Panc1 (cell line): ENCODE measurements around the gene NTRK2. TPM values are rescaled to one million over a fixed set of nuclear protein-coding genes. Genes with fewer than 3 reads are reported as not detected.

ENCODE experiments used
- ATAC-seq: fragments of 200-7000 bp; cut with Tn5 transposase; 2 replicates; pipeline ENCODE4 v1.9.1; 2020; ENCODE audit warnings: mild to moderate bottlenecking, moderate library complexity
- BruUV-seq: library from RNA; stranded (reverse); fragments of 400-500 nt; replicated peaks from 2 replicates; lab custom pipeline; 2021; lab: Mats Ljungman, UMichigan
- CTCF ChIA-PET: fragments of 300-600 bp; sonication (Branson Sonifier 250); formaldehyde crosslinking; loops from one replicate; lab custom pipeline; 2022; ENCODE audit warnings: antibody characterized with exemption; lab: Charles Lee
- POLR2A ChIA-PET: fragments of 300-600 bp; sonication (Branson Sonifier 250); formaldehyde crosslinking; loops from one replicate; lab custom pipeline; 2022; ENCODE audit warnings: antibody characterized with exemption; lab: Charles Lee
- DNase-seq: peaks from one replicate; pipeline ENCODE4 v3.0.0-alpha.2; 2010; ENCODE audit warnings: low read depth, low spot score
- H3K27ac ChIP-seq: 2 replicates; pipeline ENCODE4 v1.5.1; 2011; ENCODE audit warnings: mild to moderate bottlenecking, low read length, inconsistent platforms
- H3K27me3 ChIP-seq: fragments of 200-500 bp; sonication (Bioruptor generic); 2 replicates; pipeline ENCODE4 v1.6.0; 2014; ENCODE audit warnings: low read length, inconsistent platforms; ENCODE audit not compliant: control insufficient read depth, insufficient read depth
- H3K36me3 ChIP-seq: fragments of 200-500 bp; sonication (Bioruptor generic); 2 replicates; pipeline ENCODE4 v1.5.1; 2014; ENCODE audit warnings: inconsistent platforms, mild to moderate bottlenecking, low read length, moderate library complexity; ENCODE audit not compliant: control insufficient read depth, insufficient read depth
- H3K4me1 ChIP-seq: 2 replicates; pipeline ENCODE4 v1.5.1; 2011; ENCODE audit warnings: inconsistent platforms, mild to moderate bottlenecking, low read length, moderate library complexity; ENCODE audit not compliant: control insufficient read depth, insufficient read depth
- H3K4me3 ChIP-seq, 2 experiments: 2 replicates each; pipeline ENCODE4 v1.5.1; 2011 to 2012; ENCODE audit warnings: low read depth in 2 of 2, low read length in 2 of 2, mild to moderate bottlenecking in 2 of 2, inconsistent platforms in 1 of 2, moderate library complexity in 1 of 2
- H3K9me3 ChIP-seq: fragments of 200-500 bp; sonication (Bioruptor generic); 2 replicates; pipeline ENCODE4 v1.5.1; 2014; ENCODE audit warnings: low read depth, mild to moderate bottlenecking, inconsistent platforms, low read length, moderate library complexity; ENCODE audit not compliant: control insufficient read depth, insufficient read depth
- CTCF ChIP-seq: fragments of 450-650 bp; IDR thresholded peaks from 2 replicates; pipeline ENCODE4 v1.5.1; 2017; ENCODE audit warnings: mild to moderate bottlenecking
- POLR2AphosphoS5 ChIP-seq: IDR thresholded peaks from 2 replicates; pipeline ENCODE4 v1.6.1; 2012; ENCODE audit warnings: mild to moderate bottlenecking, low read depth, low read length, moderate library complexity
- REST ChIP-seq, 2 experiments: IDR thresholded peaks; 2 replicates each; pipeline ENCODE4 v1.6.1; 2011 to 2012; ENCODE audit warnings: low read depth in 2 of 2, control low read depth in 1 of 2, low read length in 1 of 2, mild to moderate bottlenecking in 1 of 2, moderate library complexity in 1 of 2; ENCODE audit not compliant: insufficient read depth in 1 of 2
- SIN3A ChIP-seq: IDR thresholded peaks from 2 replicates; pipeline ENCODE4 v1.6.1; 2012; ENCODE audit warnings: low read depth, mild to moderate bottlenecking, low read length, moderate library complexity, borderline replicate concordance; ENCODE audit not compliant: insufficient read depth
- TCF7L2 ChIP-seq: IDR thresholded peaks from 2 replicates; pipeline ENCODE4 v1.6.1; 2011; ENCODE audit warnings: mild to moderate bottlenecking, low read depth, low read length, inconsistent platforms
- in situ Hi-C: cut with HindIII; loops from 2 replicates; pipeline ENCODE4 v1.10.0; 2016; ENCODE audit warnings: low sequenced_read_pairs, low pct_unique_long_range_greater_than_20kb
- intact Hi-C: fragments of 100-400 bp; cut with micrococcal nuclease; formaldehyde crosslinking; loops from one replicate; pipeline ENCODE4 v1.10.0; 2022; ENCODE audit not compliant: unreplicated experiment
- total RNA-seq: library from RNA; stranded (reverse); gene quantifications from one replicate; pipeline ENCODE4 v1.2.1, GENCODE V29; 2021; ENCODE audit not compliant: unreplicated experiment

NTRK2 gene
- total RNA-seq, 1 experiment from 2014 or later: 0.23 TPM

GRCh38 chr9:84947412-84947972, 278.0 kb downstream of the NTRK2 start:
- no peaks in the 10 kb centered on the region for H3K36me3 ChIP-seq
- no peaks in the 10 kb centered on the region for H3K9me3 ChIP-seq
- BruUV-seq: no TSS peak
- intact Hi-C loops: no loop called here
- in situ Hi-C loops: no loop called here
- H3K27me3 ChIP-seq: no peaks in the 10 kb centered on the region
- TF ChIP-seq SIN3A (no peak), POLR2AphosphoS5 (no peak), TCF7L2 (no peak), REST (IDR thresholded peaks at IDR 0.05; ENCODE audit: insufficient read depth in 1 of 2, low read depth in 2 of 2, low read length in 1 of 2) (no peak), CTCF (no peak)
- DNase-seq (no peak), ATAC-seq (no peak)
- no peak overlapping the region for H3K27ac ChIP-seq
- H3K4me3 ChIP-seq: no peak overlapping the region
- H3K4me1 ChIP-seq: no peaks in the 10 kb centered on the region
- ChIA-PET CTCF (no interaction called here), POLR2A (no interaction called here)

GRCh38 chr9:84949258-84949657, 279.7 kb downstream of the NTRK2 start:
- CTCF ChIA-PET: no interaction called here
- ATAC-seq: no peak

GRCh38 chr9:84949971-84950370, 280.4 kb downstream of the NTRK2 start:
- no peak for TF ChIP-seq CTCF
- no peak for TF ChIP-seq TCF7L2
- no peak for TF ChIP-seq POLR2AphosphoS5
- no peak for TF ChIP-seq REST (IDR thresholded peaks at IDR 0.05; ENCODE audit: insufficient read depth in 1 of 2, low read depth in 2 of 2, low read length in 1 of 2)
- no peak for TF ChIP-seq SIN3A
- no peaks in the 10 kb centered on the region for H3K9me3 ChIP-seq
- no peaks in the 10 kb centered on the region for H3K36me3 ChIP-seq
- DNase-seq (no peak), ATAC-seq (no peak)
- no peak overlapping the region for H3K27ac ChIP-seq
- no peaks in the 10 kb centered on the region for H3K27me3 ChIP-seq
- no peaks in the 10 kb centered on the region for H3K4me1 ChIP-seq
- intact Hi-C loops (no loop called here), in situ Hi-C loops (no loop called here)
- BruUV-seq: no TSS peak
- H3K4me3 ChIP-seq: no peak overlapping the region
- POLR2A ChIA-PET: no interaction called here
- CTCF ChIA-PET: no interaction called here

More at GRCh38 chr9:84949258-84949657, 279.7 kb downstream of the NTRK2 start:
- no peak for DNase-seq
- in situ Hi-C loops: no loop called here
- H3K4me3 ChIP-seq: no peak overlapping the region
- no peak for TF ChIP-seq SIN3A
- no peak for TF ChIP-seq POLR2AphosphoS5
- POLR2A ChIA-PET: no interaction called here
- H3K9me3 ChIP-seq: no peaks in the 10 kb centered on the region
- intact Hi-C loops: no loop called here
- BruUV-seq: no TSS peak
- H3K4me1 ChIP-seq: no peaks in the 10 kb centered on the region
- H3K36me3 ChIP-seq: no peaks in the 10 kb centered on the region
- H3K27me3 ChIP-seq: no peaks in the 10 kb centered on the region
- no peak overlapping the region for H3K27ac ChIP-seq
